WTC11 (cell line): ENCODE data around the gene IGFALS. TPM values are rescaled to one million over a fixed set of nuclear protein-coding genes. Genes with fewer than 3 reads are reported as not detected.

Experiments
- ATAC-seq: fragments of 200-7000 bp; cut with Tn5 transposase; 2 replicates; pipeline ENCODE4 v1.10.0; 2021; ENCODE audit warnings: mild to moderate bottlenecking, moderate library complexity
- CTCF ChIA-PET: fragments of 300-600 bp; sonication (Branson Sonifier 250); formaldehyde crosslinking; loops from one replicate; lab custom pipeline; 2021; ENCODE audit warnings: antibody characterized with exemption; lab: Charles Lee
- POLR2A ChIA-PET: fragments of 350-600 bp; sonication (Branson Sonifier 250); formaldehyde crosslinking; loops from one replicate; lab custom pipeline; 2021; ENCODE audit warnings: antibody characterized with exemption; lab: Charles Lee
- DNase-seq: peaks from one replicate; pipeline ENCODE4 v3.0.0; 2021; ENCODE audit warnings: low spot score
- H3K27ac Mint-ChIP-seq: 2 replicates; pipeline ENCODE4 v1.8.0; 2021; ENCODE audit warnings: mixed read lengths
- H3K27me3 Mint-ChIP-seq: 2 replicates; pipeline ENCODE4 v1.8.0; 2021; ENCODE audit warnings: low read depth, mild to moderate bottlenecking, moderate library complexity, mixed read lengths
- H3K36me3 Mint-ChIP-seq: 2 replicates; pipeline ENCODE4 v1.8.0; 2021; ENCODE audit warnings: mixed read lengths
- H3K4me1 Mint-ChIP-seq: 2 replicates; pipeline ENCODE4 v1.8.0; 2022; ENCODE audit warnings: mixed read lengths
- H3K4me3 Mint-ChIP-seq: 2 replicates; pipeline ENCODE4 v1.8.0; 2021; ENCODE audit warnings: mild to moderate bottlenecking, moderate library complexity, mixed read lengths
- H3K9me3 Mint-ChIP-seq: 2 replicates; pipeline ENCODE4 v1.8.0; 2021; ENCODE audit warnings: mixed read lengths
- AFF4 ChIP-seq: sonication (generic); formaldehyde crosslinking; IDR thresholded peaks from 2 replicates; pipeline ENCODE4 v1.8.1; 2023; ENCODE audit warnings: mild to moderate bottlenecking, missing genetic modification reagents, borderline replicate concordance
- E2F5 ChIP-seq: sonication (generic); formaldehyde crosslinking; IDR thresholded peaks from 2 replicates; pipeline ENCODE4 v1.8.1; 2022; ENCODE audit warnings: mild to moderate bottlenecking, moderate library complexity, missing genetic modification reagents
- EMX1 ChIP-seq: fragments of 250-450 bp; sonication (Bioruptor Pico); IDR thresholded peaks from 2 replicates; pipeline ENCODE4 v1.8.0; 2021; ENCODE audit warnings: mild to moderate bottlenecking
- ESRRA ChIP-seq: sonication (generic); formaldehyde crosslinking; IDR thresholded peaks from 2 replicates; pipeline ENCODE4 v1.8.1; 2022; ENCODE audit warnings: mild to moderate bottlenecking, missing genetic modification reagents, borderline replicate concordance
- GABPB1 ChIP-seq: sonication (generic); formaldehyde crosslinking; IDR thresholded peaks from 2 replicates; pipeline ENCODE4 v1.8.1; 2023; ENCODE audit warnings: mild to moderate bottlenecking, missing genetic modification reagents
- GRHL2 ChIP-seq: fragments of 250-450 bp; sonication (Bioruptor Pico); IDR thresholded peaks from 2 replicates; pipeline ENCODE4 v1.8.0; 2022; ENCODE audit warnings: mild to moderate bottlenecking, moderate library complexity; ENCODE audit not compliant: insufficient replicate concordance, severe bottlenecking
- PRRX2 ChIP-seq: fragments of 250-450 bp; sonication (Bioruptor Pico); IDR thresholded peaks from 2 replicates; pipeline ENCODE4 v1.8.0; 2021; ENCODE audit warnings: mild to moderate bottlenecking
- RELA ChIP-seq: sonication (generic); formaldehyde crosslinking; IDR thresholded peaks from 2 replicates; pipeline ENCODE4 v1.8.1; 2022; ENCODE audit warnings: missing genetic modification reagents, mild to moderate bottlenecking, borderline replicate concordance
- USF1 ChIP-seq: sonication (generic); formaldehyde crosslinking; IDR thresholded peaks from 2 replicates; pipeline ENCODE4 v1.8.0; 2022; ENCODE audit warnings: mild to moderate bottlenecking, missing genetic modification reagents
- ZNF263 ChIP-seq: sonication (generic); formaldehyde crosslinking; IDR thresholded peaks from 2 replicates; pipeline ENCODE4 v1.8.1; 2022; ENCODE audit warnings: low read depth, mild to moderate bottlenecking, moderate library complexity, missing genetic modification reagents
- total RNA-seq: library from RNA; stranded (reverse); gene quantifications from 3 replicates; pipeline ENCODE4 v1.2.3, GENCODE V29; 2021
- TF ChIP-seq, protein P1 (sequence below): fragments of 250-450 bp; sonication (Bioruptor Pico); IDR thresholded peaks from 2 replicates; pipeline ENCODE4 v1.9.0; 2021; ENCODE audit warnings: mild to moderate bottlenecking

The IGFALS gene
- total RNA-seq, 1 experiment from 2014 or later: not detected

GRCh38 chr16:1794908-1795666 lies 1.6 kb upstream of the IGFALS start:
- DNase-seq (no peak), ATAC-seq (no peak)
- CTCF ChIA-PET: interaction anchor here (0.6 kb wide), 1 partner anchor 457 kb away, joined by 5 read pairs; no protein-coding TSS in a partner anchor
- Mint-ChIP-seq H3K27ac (no peak overlapping the region), H3K4me3 (no peak overlapping the region), H3K4me1 (no peaks in the 10 kb centered on the region), H3K9me3 (peaks cover 26% of the 10 kb centered on the region), H3K36me3 (peaks cover 18% of the 10 kb centered on the region), H3K27me3 (peaks cover 7% of the 10 kb centered on the region)
- TF ChIP-seq USF1 (CRISPR knock-in tag) (no peak), PRRX2 (CRISPR knock-in tag) (no peak), GRHL2 (CRISPR knock-in tag) (no peak), AFF4 (no peak), ZNF263 (no peak), E2F5 (CRISPR knock-in tag) (no peak), GABPB1 (CRISPR knock-in tag) (no peak), ESRRA (CRISPR knock-in tag) (no peak)
- TF ChIP-seq, protein P1, sequence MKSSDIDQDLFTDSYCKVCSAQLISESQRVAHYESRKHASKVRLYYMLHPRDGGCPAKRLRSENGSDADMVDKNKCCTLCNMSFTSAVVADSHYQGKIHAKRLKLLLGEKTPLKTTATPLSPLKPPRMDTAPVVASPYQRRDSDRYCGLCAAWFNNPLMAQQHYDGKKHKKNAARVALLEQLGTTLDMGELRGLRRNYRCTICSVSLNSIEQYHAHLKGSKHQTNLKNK (CRISPR knock-in tag): no peak
- POLR2A ChIA-PET: interaction anchor here (0.6 kb wide), 1 partner anchor 19 kb away, joined by 3 read pairs; no protein-coding TSS in a partner anchor

GRCh38 chr16:1794221-1794871 lies 841 bp upstream of the IGFALS start:
- CTCF ChIA-PET: interaction anchor here (1.0 to 1.6 kb wide), 2 partner anchors 29 to 129 kb away, joined by 3 to 5 read pairs; no protein-coding TSS in a partner anchor
- no peak overlapping the region for H3K4me3 Mint-ChIP-seq
- POLR2A ChIA-PET: interaction anchor here (0.6 to 0.9 kb wide), 2 partner anchors 20 to 33 kb away, joined by 3 read pairs; no protein-coding TSS in a partner anchor
- peaks cover 11% of the 10 kb centered on the region for H3K36me3 Mint-ChIP-seq
- no peak for ATAC-seq
- H3K4me1 Mint-ChIP-seq: no peaks in the 10 kb centered on the region
- H3K27ac Mint-ChIP-seq: no peak overlapping the region
- peaks cover under 1% of the 10 kb centered on the region for H3K27me3 Mint-ChIP-seq
- no peak for TF ChIP-seq E2F5 (CRISPR knock-in tag)
- no peak for TF ChIP-seq EMX1 (CRISPR knock-in tag)
- peak; percentile 36; the same call in 1 of the 2 replicates for TF ChIP-seq GABPB1 (CRISPR knock-in tag)
- TF ChIP-seq RELA (CRISPR knock-in tag): no peak
- TF ChIP-seq USF1 (CRISPR knock-in tag): no peak
- DNase-seq: no peak
- H3K9me3 Mint-ChIP-seq: peaks cover 19% of the 10 kb centered on the region
